ENCODE results near the gene VGLL4.
A peak's percentile ranks its signal among the peaks of the same experiment; 100 is the strongest.
"Not testable (repeated sequence)": the region's sequence is repeated elsewhere in the genome, so short reads cannot be mapped to it uniquely, and the experiment has no call there.

Gene VGLL4

GRCh38 chr3:11522953-11523571 lies 120.7 kb downstream of the VGLL4 start:
- no peak overlapping the region for H3K9ac ChIP-seq (ENCODE audit: low read length in 2 of 2)
- no peaks in the 10 kb centered on the region for H3K4me1 ChIP-seq (ENCODE audit: control insufficient read depth, insufficient read depth, low read length)
- no peak overlapping the region for H3K4me3 ChIP-seq (ENCODE audit: low read length in 2 of 2)
- no peaks in the 10 kb centered on the region for H3K9me3 ChIP-seq (ENCODE audit: control insufficient read depth in 2 of 2, low read length in 2 of 2)
- H3K27me3 ChIP-seq (ENCODE audit: control insufficient read depth in 1 of 2, insufficient read depth in 2 of 2, low read length in 2 of 2) = no peaks in the 10 kb centered on the region
- no peaks in the 10 kb centered on the region for H3K36me3 ChIP-seq (ENCODE audit: control insufficient read depth in 2 of 2, insufficient read depth in 2 of 2, low read length in 2 of 2)
- no peak overlapping the region for H3K27ac ChIP-seq (ENCODE audit: low read length)

DNA sequence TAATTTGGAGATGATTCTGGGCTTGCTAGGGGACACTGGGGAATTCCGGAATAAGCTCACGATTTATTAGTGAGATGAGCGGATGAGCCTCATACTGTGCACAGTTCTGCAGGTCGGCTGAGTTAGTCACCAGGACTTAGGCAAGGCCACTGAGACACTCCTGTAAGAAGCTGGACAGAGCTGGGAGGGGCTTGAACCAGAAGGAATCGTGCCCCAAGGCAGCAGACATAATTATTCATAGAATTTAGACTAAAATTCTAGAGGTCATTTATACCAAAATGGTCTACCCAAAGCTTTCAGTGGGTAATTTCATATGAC lies 121.4 kb downstream of the VGLL4 start:
- Histone ChIP-seq H3K9ac (ENCODE audit: low read length in 2 of 2) (no peak overlapping the region), H3K36me3 (ENCODE audit: control insufficient read depth in 2 of 2, insufficient read depth in 2 of 2, low read length in 2 of 2) (no peaks in the 10 kb centered on the region), H3K4me3 (ENCODE audit: low read length in 2 of 2) (no peak overlapping the region)

DNA sequence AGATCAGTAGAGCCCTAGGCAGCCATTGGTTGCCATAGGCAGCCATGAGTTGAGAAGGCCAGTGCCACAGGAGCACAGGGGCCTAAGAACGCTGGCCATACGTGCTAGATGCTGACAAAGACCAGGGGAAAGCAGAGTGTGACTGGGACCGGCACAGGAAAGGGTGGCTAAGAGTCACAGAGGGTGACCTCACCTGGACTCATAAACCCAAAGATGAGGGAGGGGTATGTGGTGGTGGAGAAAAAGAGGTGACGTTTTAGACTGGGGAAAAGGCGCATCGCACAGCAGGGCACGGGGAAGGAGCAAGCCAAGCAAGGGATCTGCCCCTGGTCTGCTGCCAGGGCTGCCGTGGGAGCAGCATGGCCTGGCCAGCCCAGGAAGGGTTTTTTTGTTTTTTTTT lies 122.5 kb downstream of the VGLL4 start:
- H3K27ac ChIP-seq (ENCODE audit: low read length) = no peak overlapping the region
- no peaks in the 10 kb centered on the region for H3K27me3 ChIP-seq (ENCODE audit: control insufficient read depth in 1 of 2, insufficient read depth in 2 of 2, low read length in 2 of 2)
- H3K36me3 ChIP-seq (ENCODE audit: control insufficient read depth in 2 of 2, insufficient read depth in 2 of 2, low read length in 2 of 2) = no peaks in the 10 kb centered on the region
- H3K4me1 ChIP-seq (ENCODE audit: control insufficient read depth, insufficient read depth, low read length) = no peaks in the 10 kb centered on the region
- no peaks in the 10 kb centered on the region for H3K9me3 ChIP-seq (ENCODE audit: control insufficient read depth in 2 of 2, low read length in 2 of 2)
- no peak overlapping the region for H3K9ac ChIP-seq (ENCODE audit: low read length in 2 of 2)
- H3K4me3 ChIP-seq (ENCODE audit: low read length in 2 of 2) = no peak overlapping the region

More for the DNA sequence above, 121.4 kb downstream of the VGLL4 start:
- Histone ChIP-seq H3K4me1 (ENCODE audit: control insufficient read depth, insufficient read depth, low read length) (no peaks in the 10 kb centered on the region), H3K27ac (ENCODE audit: low read length) (no peak overlapping the region), H3K9me3 (ENCODE audit: control insufficient read depth in 2 of 2, low read length in 2 of 2) (no peaks in the 10 kb centered on the region), H3K27me3 (ENCODE audit: control insufficient read depth in 1 of 2, insufficient read depth in 2 of 2, low read length in 2 of 2) (no peaks in the 10 kb centered on the region)

DNA sequence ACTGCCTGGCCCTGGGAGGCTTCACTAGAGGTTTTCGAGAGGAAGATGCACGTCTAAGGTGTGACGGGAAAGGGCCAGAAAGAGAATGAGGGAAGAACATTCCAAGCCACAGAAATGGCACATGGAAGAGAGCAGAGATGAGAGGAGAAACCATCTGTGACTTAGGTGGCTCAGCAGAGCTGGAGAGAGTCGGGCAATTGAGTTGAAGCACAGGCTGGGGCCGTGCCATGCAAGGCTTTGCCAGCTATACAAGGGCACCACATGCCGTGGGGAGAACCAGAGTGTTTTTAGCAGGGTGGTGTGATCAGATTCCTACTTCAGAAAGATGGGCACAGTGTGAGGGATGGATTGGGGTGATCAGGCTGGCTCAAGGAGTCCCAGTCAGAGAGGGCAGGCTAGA lies 126.1 kb downstream of the VGLL4 start:
- no peak overlapping the region for H3K27ac ChIP-seq (ENCODE audit: low read length)
- H3K9ac ChIP-seq (ENCODE audit: low read length in 2 of 2) = no peak overlapping the region
- no peaks in the 10 kb centered on the region for H3K36me3 ChIP-seq (ENCODE audit: control insufficient read depth in 2 of 2, insufficient read depth in 2 of 2, low read length in 2 of 2)

GRCh38 chr3:11514191-11514821 lies 129.4 kb downstream of the VGLL4 start:
- no peak overlapping the region for H3K4me3 ChIP-seq (ENCODE audit: low read length in 2 of 2)
- H3K4me1 ChIP-seq (ENCODE audit: control insufficient read depth, insufficient read depth, low read length) = peaks cover 23% of the 10 kb centered on the region
- H3K27me3 ChIP-seq (ENCODE audit: control insufficient read depth in 1 of 2, insufficient read depth in 2 of 2, low read length in 2 of 2) = no peaks in the 10 kb centered on the region
- H3K36me3 ChIP-seq (ENCODE audit: control insufficient read depth in 2 of 2, insufficient read depth in 2 of 2, low read length in 2 of 2) = no peaks in the 10 kb centered on the region
- peak overlapping the region; percentile 55 for H3K27ac ChIP-seq (ENCODE audit: low read length)
- H3K9ac ChIP-seq (ENCODE audit: low read length in 2 of 2) = no peak overlapping the region
- no peaks in the 10 kb centered on the region for H3K9me3 ChIP-seq (ENCODE audit: control insufficient read depth in 2 of 2, low read length in 2 of 2)

More for the DNA sequence above, 126.1 kb downstream of the VGLL4 start:
- Histone ChIP-seq H3K4me1 (ENCODE audit: control insufficient read depth, insufficient read depth, low read length) (peaks cover 9% of the 10 kb centered on the region), H3K27me3 (ENCODE audit: control insufficient read depth in 1 of 2, insufficient read depth in 2 of 2, low read length in 2 of 2) (no peaks in the 10 kb centered on the region), H3K9me3 (ENCODE audit: control insufficient read depth in 2 of 2, low read length in 2 of 2) (no peaks in the 10 kb centered on the region), H3K4me3 (ENCODE audit: low read length in 2 of 2) (no peak overlapping the region)

- Histone ChIP-seq H3K4me1 (ENCODE audit: control insufficient read depth, insufficient read depth, low read length) (peaks cover 29% of the 10 kb centered on the region), H3K27ac (ENCODE audit: low read length) (peak overlapping the region; percentile 55), H3K36me3 (ENCODE audit: control insufficient read depth in 2 of 2, insufficient read depth in 2 of 2, low read length in 2 of 2) (no peaks in the 10 kb centered on the region), H3K9ac (ENCODE audit: low read length in 2 of 2) (no peak overlapping the region), H3K9me3 (ENCODE audit: control insufficient read depth in 2 of 2, low read length in 2 of 2) (no peaks in the 10 kb centered on the region), H3K27me3 (ENCODE audit: control insufficient read depth in 1 of 2, insufficient read depth in 2 of 2, low read length in 2 of 2) (no peaks in the 10 kb centered on the region), H3K4me3 (ENCODE audit: low read length in 2 of 2) (no peak overlapping the region)
Observed at GRCh38 chr3:11513817-11514135, 129.9 kb downstream of the VGLL4 start.

- not testable (repeated sequence) for H3K4me3 ChIP-seq (ENCODE audit: low read length in 2 of 2); H3K9me3 ChIP-seq (ENCODE audit: control insufficient read depth in 2 of 2, low read length in 2 of 2); H3K27me3 ChIP-seq (ENCODE audit: control insufficient read depth in 1 of 2, insufficient read depth in 2 of 2, low read length in 2 of 2); H3K9ac ChIP-seq (ENCODE audit: low read length in 2 of 2); H3K36me3 ChIP-seq (ENCODE audit: control insufficient read depth in 2 of 2, insufficient read depth in 2 of 2, low read length in 2 of 2)
- H3K4me1 ChIP-seq (ENCODE audit: control insufficient read depth, insufficient read depth, low read length) = peaks cover 34% of the 10 kb centered on the region
- H3K27ac ChIP-seq (ENCODE audit: low read length) = peak overlapping the region; percentile 55
Observed at GRCh38 chr3:11513125-11513816, 130.4 kb downstream of the VGLL4 start.

DNA sequence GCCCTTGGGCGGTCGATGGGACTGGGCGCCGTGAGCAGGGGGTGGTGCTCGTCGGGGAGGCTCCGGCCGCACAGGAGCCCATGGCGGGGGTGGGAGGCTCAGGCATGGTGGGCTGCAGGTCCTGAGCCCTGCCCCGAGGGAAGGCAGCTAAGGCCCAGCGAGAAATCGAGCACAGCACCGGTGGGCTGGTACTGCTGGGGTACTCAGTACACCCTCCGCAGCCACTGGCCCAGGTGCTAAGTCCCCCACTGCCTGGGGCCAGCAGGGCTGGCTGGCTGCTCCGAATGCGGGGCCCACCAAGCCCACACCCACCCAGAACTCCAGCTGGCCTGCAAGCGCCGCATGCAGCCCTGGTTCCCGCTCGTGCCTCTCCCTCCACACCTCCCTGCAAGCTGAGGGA lies 132.1 kb downstream of the VGLL4 start:
- not testable (repeated sequence) for H3K36me3 ChIP-seq (ENCODE audit: control insufficient read depth in 2 of 2, insufficient read depth in 2 of 2, low read length in 2 of 2); H3K9me3 ChIP-seq (ENCODE audit: control insufficient read depth in 2 of 2, low read length in 2 of 2); H3K27me3 ChIP-seq (ENCODE audit: control insufficient read depth in 1 of 2, insufficient read depth in 2 of 2, low read length in 2 of 2); H3K9ac ChIP-seq (ENCODE audit: low read length in 2 of 2); H3K27ac ChIP-seq (ENCODE audit: low read length); H3K4me3 ChIP-seq (ENCODE audit: low read length in 2 of 2)
- H3K4me1 ChIP-seq (ENCODE audit: control insufficient read depth, insufficient read depth, low read length) = peaks cover 40% of the 10 kb centered on the region

- peaks cover 41% of the 10 kb centered on the region for H3K4me1 ChIP-seq (ENCODE audit: control insufficient read depth, insufficient read depth, low read length)
- H3K4me3 ChIP-seq (ENCODE audit: low read length in 2 of 2) = no peak overlapping the region
- H3K27ac ChIP-seq (ENCODE audit: low read length) = peak overlapping the region; percentile 85
- no peaks in the 10 kb centered on the region for H3K9me3 ChIP-seq (ENCODE audit: control insufficient read depth in 2 of 2, low read length in 2 of 2)
- H3K36me3 ChIP-seq (ENCODE audit: control insufficient read depth in 2 of 2, insufficient read depth in 2 of 2, low read length in 2 of 2) = no peaks in the 10 kb centered on the region
- no peaks in the 10 kb centered on the region for H3K27me3 ChIP-seq (ENCODE audit: control insufficient read depth in 1 of 2, insufficient read depth in 2 of 2, low read length in 2 of 2)
- H3K9ac ChIP-seq (ENCODE audit: low read length in 2 of 2) = no peak overlapping the region
Observed at GRCh38 chr3:11510356-11510755, 133.4 kb downstream of the VGLL4 start.

- Histone ChIP-seq H3K36me3 (ENCODE audit: control insufficient read depth in 2 of 2, insufficient read depth in 2 of 2, low read length in 2 of 2) (no peaks in the 10 kb centered on the region), H3K27ac (ENCODE audit: low read length) (peak overlapping the region; percentile 85), H3K9ac (ENCODE audit: low read length in 2 of 2) (peak overlapping the region; percentile 13 to 26)
Observed at GRCh38 chr3:11510001-11510340, 133.7 kb downstream of the VGLL4 start.

More at GRCh38 chr3:11510001-11510340, 133.7 kb downstream of the VGLL4 start:
- H3K27me3 ChIP-seq (ENCODE audit: control insufficient read depth in 1 of 2, insufficient read depth in 2 of 2, low read length in 2 of 2) = no peaks in the 10 kb centered on the region
- H3K4me3 ChIP-seq (ENCODE audit: low read length in 2 of 2) = peak overlapping the region; percentile 34 to 40
- no peaks in the 10 kb centered on the region for H3K9me3 ChIP-seq (ENCODE audit: control insufficient read depth in 2 of 2, low read length in 2 of 2)
- H3K4me1 ChIP-seq (ENCODE audit: control insufficient read depth, insufficient read depth, low read length) = peaks cover 41% of the 10 kb centered on the region
